SJCRH30 (cell line): ENCODE data around the gene SLU7. TPM values are rescaled to one million over a fixed set of nuclear protein-coding genes. Genes with fewer than 3 reads are reported as not detected.

Experiments
- DNase-seq, 2 experiments: peaks; one replicate each; pipeline ENCODE4 v3.0.0-alpha.2; 2015 to 2020
- H3K27ac ChIP-seq: fragments of 250-450 bp; sonication (Bioruptor Pico); 2 replicates; pipeline ENCODE4 v1.5.1; 2020; ENCODE audit warnings: mild to moderate bottlenecking, moderate library complexity
- H3K27me3 ChIP-seq: fragments of 250-450 bp; sonication (Bioruptor Pico); 2 replicates; pipeline ENCODE4 v1.5.1; 2020; ENCODE audit warnings: mild to moderate bottlenecking, moderate library complexity
- H3K36me3 ChIP-seq: fragments of 250-450 bp; sonication (Bioruptor Pico); 2 replicates; pipeline ENCODE4 v1.5.1; 2020; ENCODE audit warnings: mild to moderate bottlenecking, moderate library complexity
- H3K4me1 ChIP-seq: fragments of 250-450 bp; sonication (Bioruptor Pico); 2 replicates; pipeline ENCODE4 v1.5.1; 2020; ENCODE audit warnings: mild to moderate bottlenecking, moderate library complexity
- H3K4me3 ChIP-seq: fragments of 250-450 bp; sonication (Bioruptor Pico); 2 replicates; pipeline ENCODE4 v1.5.1; 2020; ENCODE audit warnings: mild to moderate bottlenecking, moderate library complexity
- H3K9me3 ChIP-seq: fragments of 250-450 bp; sonication (Bioruptor Pico); replicated peaks from 2 replicates; pipeline ENCODE4 v1.5.1; 2020; ENCODE audit warnings: mild to moderate bottlenecking, moderate library complexity
- total RNA-seq: library from RNA; depleted of rRNA; stranded (reverse); fragments of >200 nt; shearing (Covaris generic); gene quantifications from 2 replicates; pipeline ENCODE4 v1.2.3, GENCODE V29; 2014

Gene SLU7
- total RNA-seq, 1 experiment from 2014 or later = 45.7 TPM

DNA sequence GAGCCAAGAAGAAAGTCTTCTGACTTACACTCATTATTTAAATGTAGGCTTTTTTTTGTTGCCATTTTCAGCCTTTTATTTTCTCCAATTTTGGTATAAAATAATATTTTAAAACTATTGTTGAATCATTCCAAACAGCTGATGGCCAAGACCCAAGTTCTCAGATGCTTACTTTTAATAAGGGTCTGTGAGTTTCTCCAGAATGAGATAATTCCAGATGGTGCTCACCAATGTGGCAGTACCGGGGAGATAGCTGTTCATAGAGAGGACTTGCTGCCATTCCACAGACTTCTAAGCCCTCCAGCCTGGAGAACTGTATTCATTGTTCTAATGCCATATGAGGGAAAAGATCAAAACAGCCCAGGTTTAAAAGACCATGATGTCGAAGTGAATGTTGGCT, 43.2 kb downstream of the SLU7 start:
- no peak overlapping the region for H3K4me3 ChIP-seq
- no peaks in the 10 kb centered on the region for H3K9me3 ChIP-seq
- no peaks in the 10 kb centered on the region for H3K36me3 ChIP-seq
- no peaks in the 10 kb centered on the region for H3K27me3 ChIP-seq
- peak overlapping the region; percentile 92 for H3K27ac ChIP-seq
- H3K4me1 ChIP-seq = peaks cover 38% of the 10 kb centered on the region
- peak in 1 of 2 experiments; percentile 45 for DNase-seq

DNA sequence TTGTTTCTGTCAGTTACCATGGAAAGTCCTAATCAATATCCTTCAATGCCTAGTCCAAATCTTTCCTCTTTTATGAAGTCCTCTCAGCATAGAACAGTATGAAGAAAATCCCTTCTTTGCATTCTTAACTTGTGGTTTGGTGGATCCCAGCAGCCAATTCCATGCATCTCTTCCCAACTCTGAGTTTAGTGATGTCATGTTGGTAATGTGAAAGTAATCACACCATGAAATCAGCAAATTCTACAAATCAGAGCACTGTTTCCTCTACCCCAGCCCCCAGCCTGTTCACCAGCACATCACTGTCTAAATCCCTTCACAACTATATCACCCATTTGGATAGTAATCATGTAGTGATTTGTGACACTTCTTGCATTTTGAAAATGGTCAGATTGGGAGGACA, 43.7 kb downstream of the SLU7 start:
- peaks cover 39% of the 10 kb centered on the region for H3K4me1 ChIP-seq
- peak overlapping the region; percentile 92 for H3K27ac ChIP-seq
- H3K27me3 ChIP-seq = no peaks in the 10 kb centered on the region
- H3K9me3 ChIP-seq = no peaks in the 10 kb centered on the region
- no peak overlapping the region for H3K4me3 ChIP-seq
- H3K36me3 ChIP-seq = no peaks in the 10 kb centered on the region
- peak; percentile 80 to 93 for DNase-seq

DNA sequence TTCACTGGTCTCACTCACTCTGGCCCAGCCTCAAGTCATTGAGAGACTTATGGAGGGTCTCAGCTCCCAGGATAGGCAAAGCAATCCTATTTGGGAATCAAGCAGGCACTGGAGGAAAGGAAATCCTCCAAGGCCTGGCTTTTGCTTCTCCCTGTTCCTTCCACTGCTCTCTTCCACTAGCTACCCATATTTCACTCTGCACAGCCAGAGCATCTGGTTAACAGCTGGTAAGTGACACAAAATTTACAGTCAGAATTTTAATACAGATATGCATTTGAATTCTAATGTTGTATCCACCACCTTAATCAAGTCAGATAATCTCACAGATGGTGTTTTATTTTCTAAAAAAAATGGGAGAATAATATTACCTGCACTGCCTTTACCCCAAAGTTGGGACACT, 47.6 kb downstream of the SLU7 start:
- Histone ChIP-seq H3K4me1 (peaks cover 39% of the 10 kb centered on the region), H3K9me3 (no peaks in the 10 kb centered on the region), H3K27ac (no peak overlapping the region; the same call in 1 of the 2 replicates), H3K4me3 (no peak overlapping the region), H3K36me3 (no peaks in the 10 kb centered on the region), H3K27me3 (no peaks in the 10 kb centered on the region)
- DNase-seq = no peak

DNA sequence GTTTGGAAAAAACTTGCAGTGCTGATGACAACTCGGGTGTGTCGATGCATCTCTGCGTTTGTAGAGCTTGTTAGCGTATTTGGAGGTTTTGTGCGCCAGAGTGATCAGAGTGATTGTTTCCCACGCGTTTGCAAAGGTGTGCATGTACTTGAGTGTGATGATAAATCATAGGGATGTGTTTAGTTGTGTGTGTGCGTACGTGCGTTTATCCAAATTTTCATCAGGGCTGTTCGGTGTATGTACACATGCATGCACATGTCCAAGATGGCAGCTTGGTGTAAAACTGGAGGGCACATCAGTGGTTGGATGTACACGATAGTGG, 48.2 kb downstream of the SLU7 start:
- H3K27ac ChIP-seq = peak overlapping the region; percentile 94
- no peaks in the 10 kb centered on the region for H3K36me3 ChIP-seq
- no peaks in the 10 kb centered on the region for H3K9me3 ChIP-seq
- H3K4me1 ChIP-seq = peaks cover 33% of the 10 kb centered on the region
- H3K4me3 ChIP-seq = peak overlapping the region; percentile 83
- H3K27me3 ChIP-seq = no peaks in the 10 kb centered on the region
- no peak for DNase-seq

DNA sequence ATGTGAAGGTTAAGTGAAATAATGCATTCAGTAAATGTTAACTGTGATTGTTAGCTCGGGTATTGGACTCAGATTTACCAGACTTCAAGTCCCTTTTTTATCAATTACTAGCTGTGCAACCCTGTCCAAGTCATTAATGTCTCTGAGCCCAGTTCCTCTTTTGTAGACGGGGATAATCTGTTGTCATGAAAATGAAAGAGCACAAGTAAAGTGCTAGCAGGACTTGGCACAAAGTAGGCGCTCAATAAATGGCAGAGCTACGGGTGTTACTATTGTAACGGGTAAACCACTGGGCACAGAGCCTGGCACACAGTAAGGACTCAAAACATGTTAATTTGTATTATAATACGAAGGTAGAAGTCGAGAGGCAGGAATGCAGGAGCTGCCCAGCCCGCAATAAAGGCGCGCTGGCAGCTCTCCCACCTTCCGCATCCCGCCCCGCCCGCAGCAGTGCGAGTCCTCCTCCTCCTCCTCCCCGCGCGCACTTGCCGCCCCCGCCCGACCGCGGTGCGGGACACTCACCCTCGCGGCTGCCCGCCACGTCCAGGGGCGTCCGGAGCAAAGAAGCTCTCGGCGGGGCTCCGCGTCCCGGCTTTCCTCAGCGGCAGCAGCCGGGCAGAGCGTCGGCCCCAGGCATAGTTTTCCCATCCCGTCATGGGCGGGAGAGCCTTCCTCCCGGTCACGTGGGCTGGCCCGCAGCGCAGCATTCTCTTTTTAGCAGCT, 48.7 kb downstream of the SLU7 start, which contains the start of gene C1QTNF2:
TSS of gene C1QTNF2 (minus strand) at position 637 of the 723 bp plus-strand sequence. CDS start 15,615 bp downstream, outside the sequence.
- H3K4me3 ChIP-seq = peak within 1 kb of the TSS; percentile 83

DNA sequence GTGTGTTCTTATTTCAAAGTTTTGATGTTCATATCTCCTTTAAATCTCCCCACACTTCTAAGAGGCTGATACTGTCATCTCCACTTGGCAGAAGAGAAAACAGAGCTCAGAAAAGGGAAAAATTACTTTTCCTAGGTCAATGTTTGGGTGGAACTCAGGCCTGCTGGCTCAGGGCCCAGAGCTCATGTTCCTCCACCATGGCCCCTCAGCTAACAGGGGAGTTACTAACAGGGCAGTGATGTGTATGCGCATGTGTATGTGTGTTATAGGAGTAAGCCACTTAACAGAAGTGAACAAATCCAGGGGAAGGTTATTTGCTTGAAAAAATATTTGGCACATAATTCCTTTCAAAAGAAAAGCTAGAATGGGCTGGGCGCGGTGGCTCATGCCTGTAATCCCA, 51.0 kb downstream of the SLU7 start:
- H3K27me3 ChIP-seq = no peaks in the 10 kb centered on the region
- H3K27ac ChIP-seq = no peak overlapping the region
- peaks cover 30% of the 10 kb centered on the region for H3K4me1 ChIP-seq
- H3K4me3 ChIP-seq = no peak overlapping the region
- no peak for DNase-seq
- H3K9me3 ChIP-seq = no peaks in the 10 kb centered on the region
- no peaks in the 10 kb centered on the region for H3K36me3 ChIP-seq

More for the DNA sequence above, 48.7 kb downstream of the SLU7 start, which contains the start of gene C1QTNF2:
- no peaks in the 10 kb centered on the region for H3K27me3 ChIP-seq
- DNase-seq = peak; percentile 83 to 86
- no peaks in the 10 kb centered on the region for H3K9me3 ChIP-seq
- peak within 1 kb of the TSS; percentile 94 for H3K27ac ChIP-seq
- peaks cover 29% of the 10 kb centered on the region for H3K4me1 ChIP-seq
- no peaks in the 10 kb centered on the region for H3K36me3 ChIP-seq

DNA sequence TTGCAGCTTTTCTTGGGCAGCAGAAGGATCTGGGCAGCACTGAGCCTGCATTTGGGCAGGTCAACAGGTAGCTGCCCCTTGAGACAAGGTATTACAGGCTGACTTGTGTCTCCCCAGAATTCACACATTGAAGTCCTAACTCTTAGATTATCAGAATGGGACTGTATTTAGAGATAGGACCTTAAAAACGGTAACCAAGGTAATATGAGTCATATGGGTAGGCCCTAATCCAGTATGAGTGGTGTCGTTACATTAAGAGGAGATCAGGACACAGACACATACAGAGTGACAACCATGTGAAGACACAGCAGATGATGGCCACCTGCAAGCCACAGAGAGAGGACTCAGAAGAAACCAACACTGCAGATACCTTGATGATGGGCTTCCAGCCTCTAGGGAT, 51.6 kb downstream of the SLU7 start:
- no peak for DNase-seq
- Histone ChIP-seq H3K4me1 (peaks cover 36% of the 10 kb centered on the region), H3K27ac (no peak overlapping the region), H3K27me3 (no peaks in the 10 kb centered on the region), H3K4me3 (no peak overlapping the region), H3K36me3 (peaks cover 6% of the 10 kb centered on the region; the same call in 1 of the 2 replicates), H3K9me3 (no peaks in the 10 kb centered on the region)

DNA sequence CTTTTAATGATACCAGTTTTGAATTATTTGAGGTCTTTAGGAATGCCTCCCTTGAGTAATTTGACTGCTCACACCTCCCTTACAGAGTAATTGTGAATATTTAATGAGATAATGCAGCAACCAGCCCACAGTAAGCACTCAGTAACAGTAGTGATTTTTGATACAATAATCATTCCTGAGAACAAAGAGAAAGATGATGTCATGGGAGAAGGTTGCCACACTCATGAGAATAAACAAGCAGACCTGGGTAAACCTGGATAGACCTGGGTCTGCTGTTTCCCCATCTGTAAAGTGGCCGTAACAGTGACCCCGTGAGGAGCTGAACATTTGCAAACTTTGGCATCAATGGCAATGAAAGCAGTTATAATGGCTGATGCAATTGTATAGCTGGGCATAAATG, 52.7 kb downstream of the SLU7 start:
- Histone ChIP-seq H3K4me3 (no peak overlapping the region), H3K27ac (no peak overlapping the region), H3K9me3 (no peaks in the 10 kb centered on the region), H3K36me3 (peaks cover 12% of the 10 kb centered on the region; the same call in 1 of the 2 replicates), H3K4me1 (peaks cover 36% of the 10 kb centered on the region), H3K27me3 (no peaks in the 10 kb centered on the region)
- DNase-seq = no peak

DNA sequence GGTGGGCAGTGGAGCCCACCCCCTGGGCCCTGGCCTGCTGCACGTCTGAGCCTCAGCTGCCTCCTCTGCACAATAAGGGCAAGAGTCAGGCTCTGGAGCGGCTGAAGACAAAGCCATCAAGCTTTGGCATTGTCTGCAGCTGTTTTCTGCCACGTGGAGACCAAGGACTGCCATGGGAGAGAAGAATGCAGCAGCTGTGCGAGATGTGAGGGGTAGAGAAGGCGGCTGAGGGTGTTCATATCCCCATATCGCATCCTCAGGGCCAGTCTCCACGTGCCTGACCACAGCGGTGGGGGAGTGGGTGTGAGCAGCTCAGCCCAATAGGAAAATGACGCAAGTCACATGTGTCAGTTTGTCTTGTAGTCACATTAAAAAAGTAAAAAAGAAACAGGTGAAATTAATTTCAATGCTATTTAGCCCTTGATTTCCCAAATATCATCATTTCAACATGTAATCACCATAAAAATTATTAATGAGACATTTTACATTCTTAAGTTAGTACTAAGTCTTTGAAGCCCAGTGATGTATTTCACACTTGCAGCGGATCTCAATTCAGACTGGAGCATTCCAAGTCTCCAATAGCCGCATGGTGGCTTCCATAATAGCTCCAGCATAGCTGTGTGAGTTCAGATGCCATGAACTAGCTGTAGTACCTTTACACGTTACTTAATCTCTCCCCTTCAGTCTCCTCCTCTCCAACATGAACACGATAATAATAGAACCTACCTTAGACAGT, 55.1 kb downstream of the SLU7 start:
- peak; percentile 96 to 98 for DNase-seq
- peak overlapping the region; percentile 94 for H3K27ac ChIP-seq

DNA sequence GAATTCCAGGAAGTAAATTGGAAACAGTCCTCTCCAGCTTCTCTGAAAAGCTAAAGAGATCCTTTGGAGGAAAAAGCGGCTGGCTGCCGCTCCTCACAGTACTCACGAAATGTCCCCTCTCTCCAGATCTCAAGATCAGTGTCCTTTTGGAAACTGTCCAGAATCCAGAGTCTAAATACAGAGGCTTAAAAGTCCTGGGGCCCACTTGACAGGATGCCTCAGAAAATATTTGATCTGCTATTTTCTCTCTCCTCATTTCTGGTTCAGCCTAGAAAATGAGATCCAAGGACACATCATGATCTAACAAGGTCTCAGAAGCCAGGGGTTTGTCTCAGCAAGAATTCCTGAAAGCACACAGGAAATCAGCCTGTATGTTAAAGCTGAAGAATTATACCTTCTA, 55.7 kb downstream of the SLU7 start:
- H3K4me3 ChIP-seq = no peak overlapping the region
- H3K27ac ChIP-seq = peak overlapping the region; percentile 94
- DNase-seq = peak in 1 of 2 experiments; percentile 71
- H3K9me3 ChIP-seq = no peaks in the 10 kb centered on the region
- no peaks in the 10 kb centered on the region for H3K27me3 ChIP-seq
- peaks cover 28% of the 10 kb centered on the region for H3K4me1 ChIP-seq
- peaks cover 12% of the 10 kb centered on the region; the same call in 1 of the 2 replicates for H3K36me3 ChIP-seq

More for the DNA sequence above, 55.1 kb downstream of the SLU7 start:
- Histone ChIP-seq H3K36me3 (peaks cover 12% of the 10 kb centered on the region; the same call in 1 of the 2 replicates), H3K4me3 (no peak overlapping the region), H3K9me3 (no peaks in the 10 kb centered on the region), H3K4me1 (peaks cover 24% of the 10 kb centered on the region), H3K27me3 (no peaks in the 10 kb centered on the region)

DNA sequence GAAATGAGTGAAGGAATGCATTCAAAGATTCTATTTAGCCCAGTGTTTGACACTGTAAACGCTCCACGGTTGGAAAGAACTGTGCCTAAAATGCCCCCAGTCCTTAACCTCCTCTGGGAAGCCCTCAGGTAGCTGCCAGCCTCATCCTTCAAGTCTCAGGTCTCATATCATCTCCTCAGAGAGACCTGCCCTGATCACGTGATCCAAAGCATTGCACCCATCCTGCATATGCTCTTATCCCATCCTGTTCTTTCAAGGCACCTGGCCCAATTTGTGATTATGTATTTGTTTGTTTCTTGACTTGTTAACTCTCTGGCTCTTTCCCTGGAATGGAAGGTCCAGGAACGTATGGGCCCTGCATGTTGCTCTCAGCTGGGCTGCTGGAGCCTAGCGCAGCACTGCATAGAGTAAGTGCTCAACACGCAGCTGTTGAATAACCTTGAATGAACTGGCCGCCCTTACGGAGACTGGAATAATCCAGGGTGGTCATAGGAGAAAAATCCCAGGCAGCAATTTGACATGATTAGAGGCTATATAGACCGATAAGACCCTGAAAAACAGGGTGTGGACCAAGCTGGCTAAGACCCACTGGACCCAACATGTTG, 57.2 kb downstream of the SLU7 start:
- peaks cover 12% of the 10 kb centered on the region; the same call in 1 of the 2 replicates for H3K36me3 ChIP-seq
- peaks cover 40% of the 10 kb centered on the region for H3K4me1 ChIP-seq

DNA sequence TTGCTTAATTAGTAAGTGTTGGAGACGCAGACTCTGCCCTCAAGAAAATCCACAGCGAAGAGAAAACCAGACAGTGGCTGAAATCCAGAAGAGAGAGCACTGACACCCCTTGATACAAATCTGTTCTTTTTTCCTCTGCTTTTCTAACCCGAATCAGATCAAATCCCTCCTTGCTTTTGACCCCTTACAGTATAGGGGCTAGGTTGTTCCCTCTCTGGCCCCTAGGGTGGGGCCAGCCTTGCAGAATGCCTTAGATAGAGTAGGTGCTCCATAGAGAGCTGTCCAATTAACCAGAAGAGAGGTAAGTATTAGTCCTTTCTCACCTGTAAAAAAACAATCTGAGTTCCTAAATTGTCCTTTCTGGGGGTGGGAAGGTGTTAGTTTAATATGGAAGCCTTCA, 58.6 kb downstream of the SLU7 start:
- no peaks in the 10 kb centered on the region for H3K27me3 ChIP-seq
- peaks cover 45% of the 10 kb centered on the region for H3K4me1 ChIP-seq
- H3K4me3 ChIP-seq = no peak overlapping the region
- DNase-seq = no peak
- no peaks in the 10 kb centered on the region for H3K9me3 ChIP-seq
- H3K27ac ChIP-seq = no peak overlapping the region
- H3K36me3 ChIP-seq = peaks cover 17% of the 10 kb centered on the region

More for the DNA sequence above, 57.2 kb downstream of the SLU7 start:
- H3K9me3 ChIP-seq = no peaks in the 10 kb centered on the region
- H3K27me3 ChIP-seq = no peaks in the 10 kb centered on the region
- no peak overlapping the region for H3K4me3 ChIP-seq
- no peak overlapping the region for H3K27ac ChIP-seq
- DNase-seq = no peak

DNA sequence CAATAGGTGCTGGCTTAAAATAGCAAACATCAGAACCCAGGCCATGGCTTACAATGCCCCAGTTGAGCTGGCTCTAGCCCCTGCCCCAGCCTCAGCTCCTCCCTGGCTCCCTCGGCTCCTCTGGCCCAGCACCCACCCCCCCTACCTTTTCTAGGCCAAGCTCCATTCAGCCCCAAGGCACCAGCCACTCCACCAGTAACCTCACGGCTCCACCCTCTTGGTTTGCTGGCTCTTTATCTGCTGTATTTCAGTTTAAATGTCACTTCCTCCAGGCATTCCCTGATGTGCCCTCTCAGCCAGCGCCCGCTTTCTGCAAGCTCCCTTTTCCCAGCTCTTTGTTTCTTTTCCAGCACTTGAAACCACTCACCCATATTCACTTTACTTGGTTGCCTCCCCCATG, 59.1 kb downstream of the SLU7 start:
- H3K27ac ChIP-seq = no peak overlapping the region
- H3K4me1 ChIP-seq = peaks cover 45% of the 10 kb centered on the region
- no peaks in the 10 kb centered on the region for H3K27me3 ChIP-seq
- DNase-seq = no peak
- no peak overlapping the region for H3K4me3 ChIP-seq
- H3K36me3 ChIP-seq = peaks cover 22% of the 10 kb centered on the region
- no peaks in the 10 kb centered on the region for H3K9me3 ChIP-seq

DNA sequence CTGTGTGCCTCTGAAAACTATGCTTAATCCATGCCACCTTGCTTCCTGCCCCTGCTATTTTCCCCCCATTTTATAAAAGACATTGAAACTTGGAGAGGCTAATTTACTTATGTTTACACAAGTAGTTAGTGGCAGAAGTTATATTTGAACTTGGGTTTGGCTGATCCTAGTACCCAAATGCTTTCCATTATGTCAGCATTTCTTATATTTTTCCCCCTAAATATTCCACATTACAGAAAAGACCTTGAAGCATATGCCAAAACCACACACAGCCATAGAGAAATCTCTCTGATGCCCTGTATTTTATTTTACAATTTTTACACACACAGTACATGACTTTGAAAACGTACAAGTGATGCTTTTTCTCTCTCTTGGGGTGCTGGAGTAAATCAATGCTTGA, 59.6 kb downstream of the SLU7 start:
- Histone ChIP-seq H3K9me3 (no peaks in the 10 kb centered on the region), H3K4me3 (no peak overlapping the region), H3K27ac (no peak overlapping the region), H3K36me3 (peaks cover 25% of the 10 kb centered on the region), H3K4me1 (peaks cover 43% of the 10 kb centered on the region), H3K27me3 (no peaks in the 10 kb centered on the region)
- no peak for DNase-seq

DNA sequence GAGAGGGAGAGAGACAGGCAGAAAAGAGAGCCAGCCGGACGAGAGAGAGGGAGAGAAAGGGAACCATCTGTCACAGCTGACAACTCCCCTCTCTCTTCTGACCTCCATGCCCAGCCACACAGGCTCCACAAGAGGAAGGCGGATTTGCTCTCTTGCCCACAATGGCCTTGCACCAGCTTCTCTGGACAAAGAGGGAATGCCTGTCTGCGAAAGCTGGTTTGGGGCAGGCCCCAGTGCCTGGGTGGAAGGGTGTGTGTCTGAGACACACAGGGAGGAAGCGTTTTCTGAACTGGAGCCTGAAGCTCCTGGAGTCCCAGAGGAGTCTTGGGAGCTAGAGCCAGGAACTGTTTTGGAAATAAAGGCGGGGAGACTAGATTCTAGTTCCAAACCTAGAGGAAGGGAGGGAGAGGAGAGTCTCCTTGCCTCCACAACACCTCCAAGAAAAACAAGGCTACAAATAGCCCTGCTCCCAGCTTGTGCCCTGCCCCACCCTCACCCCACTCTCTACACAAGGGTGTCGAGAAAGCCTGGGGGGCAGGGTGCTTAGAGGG, 60.9 kb downstream of the SLU7 start:
- Histone ChIP-seq H3K27me3 (no peaks in the 10 kb centered on the region), H3K9me3 (no peaks in the 10 kb centered on the region), H3K36me3 (peaks cover 29% of the 10 kb centered on the region), H3K4me1 (peaks cover 31% of the 10 kb centered on the region), H3K27ac (peak overlapping the region; percentile 15; the same call in 1 of the 2 replicates), H3K4me3 (no peak overlapping the region)
- peak in 1 of 2 experiments; percentile 23 for DNase-seq
